Right lobe of liver (tissue), 6 donors: ENCODE measurements around the gene TNKS1BP1. TPM values are rescaled to one million over a fixed set of nuclear protein-coding genes. Genes with fewer than 3 reads are reported as not detected.

Experiments used
- ATAC-seq, 4 donors: fragments of 200-7000 bp; cut with Tn5 transposase; one replicate each; pipeline ENCODE4 v1.9.1; 2020; ENCODE audit warnings: mild to moderate bottlenecking in 4 of 4, moderate library complexity in 4 of 4
- DNase-seq, 3 donors: peaks; one replicate each; pipeline ENCODE4 v3.0.0-alpha.2; 2020
- H3K27ac ChIP-seq, 3 donors: fragments of 200-600 bp; one replicate each; pipeline ENCODE4 v1.8.0; 2022
- H3K27me3 ChIP-seq, 2 donors: fragments of 200-600 bp; one replicate each; pipeline ENCODE4 v1.8.0; 2022
- H3K36me3 ChIP-seq, 4 donors: fragments of 200-600 bp; sonication (generic) in 1 of 4; one replicate each; pipeline versions ENCODE4 v1.5.1 to v1.8.0; 2017 to 2022; ENCODE audit warnings: control low read depth in 1 of 4
- H3K4me1 ChIP-seq, 4 donors: fragments of 200-600 bp; sonication (generic) in 1 of 4; one replicate each; pipeline versions ENCODE4 v1.5.1 to v1.8.0; 2017 to 2022; ENCODE audit warnings: control low read depth in 1 of 4
- H3K4me3 ChIP-seq, 3 donors: fragments of 200-600 bp; one replicate each; pipeline ENCODE4 v1.8.0; 2022
- H3K9me3 ChIP-seq, 4 donors: fragments of 200-600 bp; sonication (generic) in 1 of 4; one replicate each; pipeline versions ENCODE4 v1.5.1 to v1.8.0; 2017 to 2022; ENCODE audit warnings: control low read depth in 1 of 4
- POLR2A ChIP-seq: fragments of 450-650 bp; IDR thresholded peaks from one replicate; pipeline ENCODE4 v1.6.1; 2017; ENCODE audit warnings: antibody characterized with exemption, mild to moderate bottlenecking
- WGBS: methylation state at CpG from one replicate; pipeline ENCODE4 v1.1.6; 2018; ENCODE audit warnings: low coverage, low lambda C conversion rate; ENCODE audit not compliant: insufficient coverage; ENCODE audit errors: missing lambda C conversion rate; 5-methylcytosine and 5-hydroxymethylcytosine counted together
- intact Hi-C, 2 donors: fragments of 100-400 bp; cut with DNase I; formaldehyde crosslinking; loops; one replicate each; pipeline versions ENCODE4 v1.11.2 to v1.14.1; 2022
- total RNA-seq, 6 experiments: library from RNA; depleted of rRNA in 2 of 6; stranded (reverse); fragments of >200 nt in 2 of 6; fragmentation: NEBNext Ultra II Directional in 3 of 6; extraction: Animal tissue kit (Norgen Biotek cat#: 25700) in 3 of 6; gene quantifications; one replicate each; pipeline versions ENCODE4 v1.1.0 to v1.2.4, GENCODE V29; 2016 to 2023
- TF ChIP-seq, protein P1 (sequence below), 4 donors: fragments of 200-600 bp in 3 of 4; fragments of 450-650 bp in 1 of 4; IDR thresholded peaks; one replicate each; pipeline versions ENCODE4 v1.5.1 to v1.8.0; 2016 to 2022; ENCODE audit warnings: antibody characterized with exemption in 4 of 4, mild to moderate bottlenecking in 2 of 4
- donor health status: DM: no; HTN: yes; CAD: no.
- donor health status: DM: no; HTN: no; CAD: no.
- donor health status: DM: no; HTN: no; CAD: no.
- donor health status: DM: no; HTN: yes; CAD: no.
- donor health status: DM: no; HTN: yes; CAD: no.

Gene TNKS1BP1
- total RNA-seq, 6 experiments from 2014 or later: 52.4 to 124 (median 92.7) TPM

GRCh38 chr11:57313071-57313787, 11.5 kb downstream of the TNKS1BP1 start:
- H3K27ac ChIP-seq: peak overlapping the region in 1 of 3 donors; percentile 89
- ATAC-seq (peak in 1 of 4 donors; percentile 18), DNase-seq (peak in 1 of 3 donors; percentile 69)
- H3K9me3 ChIP-seq: no peaks in the 10 kb centered on the region
- no peak overlapping the region for H3K4me3 ChIP-seq
- peaks cover 0 to 72% (median 37%) of the 10 kb centered on the region in 4 donors for H3K4me1 ChIP-seq
- 44% methylated on average over 6 of the region's 26 CpGs for WGBS
- intact Hi-C loops: no loop called here
- peaks cover 8 to 20% (median 17%) of the 10 kb centered on the region in 4 donors for H3K36me3 ChIP-seq
- no peaks in the 10 kb centered on the region for H3K27me3 ChIP-seq
- no peak for TF ChIP-seq POLR2A
- TF ChIP-seq, protein P1, sequence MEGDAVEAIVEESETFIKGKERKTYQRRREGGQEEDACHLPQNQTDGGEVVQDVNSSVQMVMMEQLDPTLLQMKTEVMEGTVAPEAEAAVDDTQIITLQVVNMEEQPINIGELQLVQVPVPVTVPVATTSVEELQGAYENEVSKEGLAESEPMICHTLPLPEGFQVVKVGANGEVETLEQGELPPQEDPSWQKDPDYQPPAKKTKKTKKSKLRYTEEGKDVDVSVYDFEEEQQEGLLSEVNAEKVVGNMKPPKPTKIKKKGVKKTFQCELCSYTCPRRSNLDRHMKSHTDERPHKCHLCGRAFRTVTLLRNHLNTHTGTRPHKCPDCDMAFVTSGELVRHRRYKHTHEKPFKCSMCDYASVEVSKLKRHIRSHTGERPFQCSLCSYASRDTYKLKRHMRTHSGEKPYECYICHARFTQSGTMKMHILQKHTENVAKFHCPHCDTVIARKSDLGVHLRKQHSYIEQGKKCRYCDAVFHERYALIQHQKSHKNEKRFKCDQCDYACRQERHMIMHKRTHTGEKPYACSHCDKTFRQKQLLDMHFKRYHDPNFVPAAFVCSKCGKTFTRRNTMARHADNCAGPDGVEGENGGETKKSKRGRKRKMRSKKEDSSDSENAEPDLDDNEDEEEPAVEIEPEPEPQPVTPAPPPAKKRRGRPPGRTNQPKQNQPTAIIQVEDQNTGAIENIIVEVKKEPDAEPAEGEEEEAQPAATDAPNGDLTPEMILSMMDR (IDR thresholded peaks at IDR 0.05): no peak

DNA sequence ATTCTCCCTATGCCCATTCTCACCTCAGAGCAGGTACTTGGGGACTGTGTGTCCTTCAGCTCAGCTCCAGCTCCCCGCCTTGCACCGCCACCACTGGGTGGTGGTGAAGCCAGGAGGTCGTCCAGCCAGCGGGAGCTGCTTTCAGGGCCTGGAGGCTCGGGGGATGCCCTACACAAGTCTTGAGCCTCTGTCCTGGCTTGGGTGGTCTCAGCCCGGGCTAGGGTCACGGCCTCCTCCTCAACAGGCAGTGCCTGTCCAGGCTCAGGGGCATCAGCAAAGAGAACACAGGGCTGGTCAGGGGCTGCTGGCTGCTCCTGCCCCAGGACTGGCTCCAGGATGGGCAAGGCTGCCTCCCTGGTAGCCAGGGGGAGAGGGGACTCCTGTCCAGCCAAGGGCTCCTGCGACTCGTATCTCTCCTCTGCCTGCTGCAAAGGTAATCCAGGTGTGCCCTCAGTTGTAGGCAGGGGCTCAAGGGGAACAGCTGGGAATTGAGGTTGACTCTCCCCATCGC, 12.2 kb downstream of the TNKS1BP1 start:
- TF ChIP-seq POLR2A: no peak
- H3K36me3 ChIP-seq: peaks cover 7 to 19% (median 14%) of the 10 kb centered on the region in 4 donors
- peak overlapping the region in 1 of 3 donors; percentile 89 for H3K27ac ChIP-seq
- H3K4me3 ChIP-seq: no peak overlapping the region
- intact Hi-C loops: no loop called here
- H3K9me3 ChIP-seq: no peaks in the 10 kb centered on the region
- DNase-seq (peak in 1 of 3 donors; percentile 49), ATAC-seq (no peak)
- peaks cover 0 to 79% (median 38%) of the 10 kb centered on the region in 4 donors for H3K4me1 ChIP-seq
- 50% methylated on average over 1 of the region's 10 CpGs for WGBS
- no peaks in the 10 kb centered on the region for H3K27me3 ChIP-seq

DNA sequence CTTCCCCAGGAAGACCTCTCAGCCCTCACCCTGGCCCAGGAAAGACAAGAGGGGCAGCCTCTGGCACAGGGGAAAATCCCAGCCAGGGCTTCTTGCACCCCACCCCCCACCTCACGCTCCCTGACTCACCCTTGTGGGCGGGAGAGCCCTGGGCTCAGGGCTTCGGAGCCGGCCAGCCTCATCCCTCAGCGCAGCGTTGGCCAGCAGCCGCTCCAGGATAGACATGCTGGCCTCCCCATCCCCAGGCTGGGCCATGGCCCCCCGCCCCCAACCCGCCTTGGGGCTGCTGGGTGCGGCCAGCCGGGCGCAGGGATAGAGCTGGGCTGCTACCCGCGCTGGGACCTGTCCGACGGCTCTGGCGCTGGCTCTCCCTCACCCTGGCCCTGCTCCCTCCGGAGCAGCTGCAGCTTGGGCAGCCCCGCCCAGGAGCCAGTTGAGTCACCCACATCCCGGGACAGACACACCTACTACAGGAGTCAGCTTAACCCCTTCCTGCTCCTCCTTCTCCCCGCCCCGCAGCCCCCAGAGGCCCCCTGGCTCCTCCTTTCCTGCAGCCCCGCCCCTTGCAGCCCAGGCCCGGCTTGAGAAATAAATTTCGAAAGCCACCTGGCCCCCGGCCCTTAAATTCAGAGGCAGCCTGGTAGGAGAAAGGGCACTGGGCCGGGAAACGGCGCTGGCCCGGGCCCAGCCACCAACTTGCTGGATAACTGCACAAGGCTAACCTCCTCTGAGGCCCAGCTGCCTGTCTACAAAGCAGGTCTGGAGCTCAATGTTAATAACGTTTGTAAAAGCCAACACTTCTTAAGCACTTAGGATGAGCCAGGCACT, 13.4 kb downstream of the TNKS1BP1 start:
- peak; percentile 88 for TF ChIP-seq POLR2A
- TF ChIP-seq, protein P1 (IDR thresholded peaks at IDR 0.05): no peak
- H3K9me3 ChIP-seq: no peaks in the 10 kb centered on the region
- intact Hi-C loops: no loop called here
- peaks cover 0 to 11% (median 9%) of the 10 kb centered on the region in 4 donors for H3K36me3 ChIP-seq
- ATAC-seq (peak; percentile 80 to 92 (median 85)), DNase-seq (peak; percentile 95 to 98 (median 98))
- peaks cover 0 to 79% (median 43%) of the 10 kb centered on the region in 4 donors for H3K4me1 ChIP-seq
- H3K27ac ChIP-seq: peak overlapping the region; percentile 69 to 89 (median 78)
- WGBS: 2% methylated on average over 7 of the region's 31 CpGs
- no peaks in the 10 kb centered on the region for H3K27me3 ChIP-seq
- peak overlapping the region; percentile 42 to 77 (median 70) for H3K4me3 ChIP-seq

DNA sequence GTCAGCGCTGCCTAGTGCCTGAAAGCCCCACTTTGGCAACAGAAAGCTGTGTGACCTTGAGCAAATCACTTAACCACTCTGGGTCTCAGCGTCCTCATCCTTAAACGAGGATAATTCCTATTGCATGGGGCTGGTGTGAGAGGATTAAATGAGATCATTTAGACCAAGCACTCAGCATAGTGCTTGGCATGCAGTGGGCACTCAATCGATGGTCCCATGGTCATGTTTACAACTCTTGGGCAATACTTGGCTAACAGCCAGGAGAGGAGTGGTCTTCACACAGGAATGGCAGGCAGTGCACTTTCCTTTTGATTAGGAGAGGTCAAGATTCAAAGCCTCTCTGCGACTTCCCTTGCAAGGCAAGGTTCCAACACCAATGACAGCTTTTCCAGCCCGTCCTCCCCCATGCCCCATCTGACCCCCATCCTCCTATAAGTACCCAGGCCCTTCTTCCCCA, 14.1 kb downstream of the TNKS1BP1 start:
- 21% methylated on average over 3 of the region's 6 CpGs for WGBS
- TF ChIP-seq, protein P1 (IDR thresholded peaks at IDR 0.05): no peak
- no peak for TF ChIP-seq POLR2A
- Histone ChIP-seq H3K36me3 (peaks cover 0 to 11% (median 7%) of the 10 kb centered on the region in 4 donors), H3K27ac (peak overlapping the region; percentile 69 to 89 (median 78)), H3K4me3 (peak overlapping the region; percentile 42 to 77 (median 70)), H3K9me3 (no peaks in the 10 kb centered on the region), H3K27me3 (no peaks in the 10 kb centered on the region), H3K4me1 (peaks cover 0 to 80% (median 43%) of the 10 kb centered on the region in 4 donors)
- DNase-seq (peak in 2 of 3 donors; percentile 74 to 91), ATAC-seq (peak; percentile 31 to 57 (median 42))
- intact Hi-C loops: no loop called here
